ENCODE results near the gene ANXA2.
A peak's percentile ranks its signal among the peaks of the same experiment; 100 is the strongest.
"Not testable (repeated sequence)": the region's sequence is repeated elsewhere in the genome, so short reads cannot be mapped to it uniquely, and the experiment has no call there.

Gene ANXA2

GRCh38 chr15:60363087-60363549, 34.7 kb downstream of the ANXA2 start:
- ChIA-PET POLR2A (no interaction called here), CTCF (interaction anchor here (0.8 to 8.7 kb wide), 7 partner anchors 16 to 553 kb away, joined by 3 to 95 read pairs (median 5); no protein-coding TSS in a partner anchor)
- H3K9me3 ChIP-seq (ENCODE audit: control extremely low read depth in 1 of 5, control insufficient read depth in 4 of 5, insufficient read depth in 2 of 5, low read depth in 1 of 5, low read length in 4 of 5): no peaks in the 10 kb centered on the region
- WGBS (ENCODE audit: insufficient coverage): 50% methylated on average over 2 of the region's 2 CpGs
- no peak for DNase-seq
- H3K4me1 ChIP-seq (ENCODE audit: control extremely low read depth in 1 of 4, control insufficient read depth in 4 of 4, insufficient read depth in 4 of 4, low read length in 3 of 4): peaks cover 0 to 2% (median 0%) of the 10 kb centered on the region in 4 experiments
- H3K27ac ChIP-seq (ENCODE audit: insufficient read depth in 1 of 2, low read depth in 1 of 2, low read length in 2 of 2, poor library complexity in 1 of 2, severe bottlenecking in 2 of 2): no peak overlapping the region
- H3K27me3 ChIP-seq (replicated peaks in 2 of 5; ENCODE audit: control insufficient read depth in 4 of 5, insufficient read depth in 5 of 5, low read length in 4 of 5): no peaks in the 10 kb centered on the region
- no peak overlapping the region for H3K4me3 ChIP-seq (ENCODE audit: control insufficient read depth in 1 of 7, extremely low read depth in 1 of 7, insufficient read depth in 4 of 7, low read depth in 2 of 7, low read length in 6 of 7)
- peaks cover 0 to 6% (median 1%) of the 10 kb centered on the region in 4 experiments for H3K36me3 ChIP-seq (ENCODE audit: control insufficient read depth in 4 of 4, insufficient read depth in 4 of 4, low read length in 3 of 4)

GRCh38 chr15:60362321-60363086, 35.3 kb downstream of the ANXA2 start:
- POLR2A ChIA-PET: no interaction called here
- DNase-seq: peak in 2 of 3 donors; percentile 6 to 7
- Histone ChIP-seq H3K36me3 (ENCODE audit: control insufficient read depth in 4 of 4, insufficient read depth in 4 of 4, low read length in 3 of 4) (peaks cover 0 to 6% (median 1%) of the 10 kb centered on the region in 4 experiments), H3K9me3 (ENCODE audit: control extremely low read depth in 1 of 5, control insufficient read depth in 4 of 5, insufficient read depth in 2 of 5, low read depth in 1 of 5, low read length in 4 of 5) (no peaks in the 10 kb centered on the region), H3K4me3 (ENCODE audit: control insufficient read depth in 1 of 7, extremely low read depth in 1 of 7, insufficient read depth in 4 of 7, low read depth in 2 of 7, low read length in 6 of 7) (no peak overlapping the region), H3K4me1 (ENCODE audit: control extremely low read depth in 1 of 4, control insufficient read depth in 4 of 4, insufficient read depth in 4 of 4, low read length in 3 of 4) (peaks cover 0 to 2% (median 0%) of the 10 kb centered on the region in 4 experiments), H3K27ac (ENCODE audit: insufficient read depth in 1 of 2, low read depth in 1 of 2, low read length in 2 of 2, poor library complexity in 1 of 2, severe bottlenecking in 2 of 2) (no peak overlapping the region), H3K27me3 (replicated peaks in 2 of 5; ENCODE audit: control insufficient read depth in 4 of 5, insufficient read depth in 5 of 5, low read length in 4 of 5) (no peaks in the 10 kb centered on the region)
- CTCF ChIA-PET: interaction anchor here (0.8 to 8.7 kb wide), 7 partner anchors 15 to 554 kb away, joined by 3 to 95 read pairs (median 5); no protein-coding TSS in a partner anchor
- 79% methylated on average over 6 of the region's 8 CpGs for WGBS (ENCODE audit: insufficient coverage)

GRCh38 chr15:60359738-60360137, 38.0 kb downstream of the ANXA2 start:
- H3K9me3 ChIP-seq (ENCODE audit: control extremely low read depth in 1 of 5, control insufficient read depth in 4 of 5, insufficient read depth in 2 of 5, low read depth in 1 of 5, low read length in 4 of 5); H3K4me1 ChIP-seq (ENCODE audit: control extremely low read depth in 1 of 4, control insufficient read depth in 4 of 4, insufficient read depth in 4 of 4, low read length in 3 of 4); H3K36me3 ChIP-seq (ENCODE audit: control insufficient read depth in 4 of 4, insufficient read depth in 4 of 4, low read length in 3 of 4); H3K27ac ChIP-seq (ENCODE audit: insufficient read depth in 1 of 2, low read depth in 1 of 2, low read length in 2 of 2, poor library complexity in 1 of 2, severe bottlenecking in 2 of 2); H3K27me3 ChIP-seq (replicated peaks in 2 of 5; ENCODE audit: control insufficient read depth in 4 of 5, insufficient read depth in 5 of 5, low read length in 4 of 5); H3K4me3 ChIP-seq (ENCODE audit: control insufficient read depth in 1 of 7, extremely low read depth in 1 of 7, insufficient read depth in 4 of 7, low read depth in 2 of 7, low read length in 6 of 7); POLR2A ChIA-PET: not testable (repeated sequence)
- CTCF ChIA-PET: interaction anchor here (0.9 to 8.7 kb wide), 17 partner anchors 9 to 166 kb away, joined by 3 to 95 read pairs (median 4); no protein-coding TSS in a partner anchor
- 64% methylated on average over 5 of the region's 10 CpGs for WGBS (ENCODE audit: insufficient coverage)
- DNase-seq: peak; percentile 63 to 86 (median 77)

- ChIA-PET CTCF (interaction anchor here (0.9 to 8.7 kb wide), 18 partner anchors 10 to 167 kb away, joined by 3 to 95 read pairs (median 4); no protein-coding TSS in a partner anchor), POLR2A (no interaction called here)
- Histone ChIP-seq H3K9me3 (ENCODE audit: control extremely low read depth in 1 of 5, control insufficient read depth in 4 of 5, insufficient read depth in 2 of 5, low read depth in 1 of 5, low read length in 4 of 5) (no peaks in the 10 kb centered on the region), H3K27ac (ENCODE audit: insufficient read depth in 1 of 2, low read depth in 1 of 2, low read length in 2 of 2, poor library complexity in 1 of 2, severe bottlenecking in 2 of 2) (no peak overlapping the region), H3K4me3 (ENCODE audit: control insufficient read depth in 1 of 7, extremely low read depth in 1 of 7, insufficient read depth in 4 of 7, low read depth in 2 of 7, low read length in 6 of 7) (no peak overlapping the region), H3K4me1 (ENCODE audit: control extremely low read depth in 1 of 4, control insufficient read depth in 4 of 4, insufficient read depth in 4 of 4, low read length in 3 of 4) (peaks cover 0 to 2% (median 0%) of the 10 kb centered on the region in 4 experiments), H3K27me3 (replicated peaks in 2 of 5; ENCODE audit: control insufficient read depth in 4 of 5, insufficient read depth in 5 of 5, low read length in 4 of 5) (no peaks in the 10 kb centered on the region), H3K36me3 (ENCODE audit: control insufficient read depth in 4 of 4, insufficient read depth in 4 of 4, low read length in 3 of 4) (peaks cover 0 to 6% (median 1%) of the 10 kb centered on the region in 4 experiments)
- DNase-seq: no peak
- WGBS (ENCODE audit: insufficient coverage): 88% methylated on average over 9 of the region's 10 CpGs
Observed at GRCh38 chr15:60358935-60359682, 38.7 kb downstream of the ANXA2 start.

GRCh38 chr15:60356832-60357231, 41.0 kb downstream of the ANXA2 start:
- Histone ChIP-seq H3K9me3 (ENCODE audit: control extremely low read depth in 1 of 5, control insufficient read depth in 4 of 5, insufficient read depth in 2 of 5, low read depth in 1 of 5, low read length in 4 of 5) (peaks cover 0 to 6% (median 0%) of the 10 kb centered on the region in 5 experiments), H3K36me3 (ENCODE audit: control insufficient read depth in 4 of 4, insufficient read depth in 4 of 4, low read length in 3 of 4) (peaks cover 0 to 19% (median 6%) of the 10 kb centered on the region in 4 experiments), H3K4me3 (ENCODE audit: control insufficient read depth in 1 of 7, extremely low read depth in 1 of 7, insufficient read depth in 4 of 7, low read depth in 2 of 7, low read length in 6 of 7) (no peak overlapping the region), H3K27ac (ENCODE audit: insufficient read depth in 1 of 2, low read depth in 1 of 2, low read length in 2 of 2, poor library complexity in 1 of 2, severe bottlenecking in 2 of 2) (no peak overlapping the region), H3K4me1 (ENCODE audit: control extremely low read depth in 1 of 4, control insufficient read depth in 4 of 4, insufficient read depth in 4 of 4, low read length in 3 of 4) (no peaks in the 10 kb centered on the region), H3K27me3 (replicated peaks in 2 of 5; ENCODE audit: control insufficient read depth in 4 of 5, insufficient read depth in 5 of 5, low read length in 4 of 5) (no peaks in the 10 kb centered on the region)
- CTCF ChIA-PET: interaction anchor here (8.7 kb wide), 1 partner anchor 164 kb away, joined by 95 read pairs; no protein-coding TSS in a partner anchor
- DNase-seq: no peak
- 97% methylated on average over 3 of the region's 4 CpGs for WGBS (ENCODE audit: insufficient coverage)
- POLR2A ChIA-PET: no interaction called here

GRCh38 chr15:60355148-60355857, 42.5 kb downstream of the ANXA2 start:
- peaks cover 0 to 25% (median 5%) of the 10 kb centered on the region in 4 experiments for H3K36me3 ChIP-seq (ENCODE audit: control insufficient read depth in 4 of 4, insufficient read depth in 4 of 4, low read length in 3 of 4)
- POLR2A ChIA-PET: no interaction called here

More at GRCh38 chr15:60355148-60355857, 42.5 kb downstream of the ANXA2 start:
- no peak overlapping the region for H3K4me3 ChIP-seq (ENCODE audit: control insufficient read depth in 1 of 7, extremely low read depth in 1 of 7, insufficient read depth in 4 of 7, low read depth in 2 of 7, low read length in 6 of 7)
- no peak for DNase-seq
- no peak overlapping the region for H3K27ac ChIP-seq (ENCODE audit: insufficient read depth in 1 of 2, low read depth in 1 of 2, low read length in 2 of 2, poor library complexity in 1 of 2, severe bottlenecking in 2 of 2)
- 96% methylated on average over 6 of the region's 10 CpGs for WGBS (ENCODE audit: insufficient coverage)
- no peaks in the 10 kb centered on the region for H3K27me3 ChIP-seq (replicated peaks in 2 of 5; ENCODE audit: control insufficient read depth in 4 of 5, insufficient read depth in 5 of 5, low read length in 4 of 5)
- no peaks in the 10 kb centered on the region for H3K4me1 ChIP-seq (ENCODE audit: control extremely low read depth in 1 of 4, control insufficient read depth in 4 of 4, insufficient read depth in 4 of 4, low read length in 3 of 4)
- H3K9me3 ChIP-seq (ENCODE audit: control extremely low read depth in 1 of 5, control insufficient read depth in 4 of 5, insufficient read depth in 2 of 5, low read depth in 1 of 5, low read length in 4 of 5): peaks cover 0 to 6% (median 0%) of the 10 kb centered on the region in 5 experiments
- CTCF ChIA-PET: interaction anchor here (8.7 kb wide), 1 partner anchor 166 kb away, joined by 95 read pairs; no protein-coding TSS in a partner anchor

Data from common myeloid progenitor, CD34-positive (primary cell).